ENCODE data around the gene PAX9.

DNA sequence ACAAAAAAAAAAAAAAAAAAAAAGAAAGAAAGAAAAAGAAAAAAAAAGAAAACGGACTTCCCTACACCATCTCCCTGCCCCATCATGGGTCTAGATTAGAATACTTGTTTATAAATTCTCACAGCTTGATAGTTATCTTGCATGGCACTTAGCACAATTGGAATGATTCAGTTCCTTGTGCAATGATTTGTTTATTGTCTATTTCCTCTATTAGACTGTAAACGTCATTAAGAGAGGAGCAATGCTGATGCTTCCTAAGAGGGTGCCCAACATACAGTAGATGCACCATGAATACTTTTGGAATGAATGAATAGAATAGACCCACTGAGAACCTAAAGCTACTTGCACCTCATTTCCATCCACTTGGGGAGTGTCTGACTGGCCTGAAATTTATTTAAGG lies 40.8 kb downstream of the PAX9 start:
- TF ChIP-seq, protein P1, sequence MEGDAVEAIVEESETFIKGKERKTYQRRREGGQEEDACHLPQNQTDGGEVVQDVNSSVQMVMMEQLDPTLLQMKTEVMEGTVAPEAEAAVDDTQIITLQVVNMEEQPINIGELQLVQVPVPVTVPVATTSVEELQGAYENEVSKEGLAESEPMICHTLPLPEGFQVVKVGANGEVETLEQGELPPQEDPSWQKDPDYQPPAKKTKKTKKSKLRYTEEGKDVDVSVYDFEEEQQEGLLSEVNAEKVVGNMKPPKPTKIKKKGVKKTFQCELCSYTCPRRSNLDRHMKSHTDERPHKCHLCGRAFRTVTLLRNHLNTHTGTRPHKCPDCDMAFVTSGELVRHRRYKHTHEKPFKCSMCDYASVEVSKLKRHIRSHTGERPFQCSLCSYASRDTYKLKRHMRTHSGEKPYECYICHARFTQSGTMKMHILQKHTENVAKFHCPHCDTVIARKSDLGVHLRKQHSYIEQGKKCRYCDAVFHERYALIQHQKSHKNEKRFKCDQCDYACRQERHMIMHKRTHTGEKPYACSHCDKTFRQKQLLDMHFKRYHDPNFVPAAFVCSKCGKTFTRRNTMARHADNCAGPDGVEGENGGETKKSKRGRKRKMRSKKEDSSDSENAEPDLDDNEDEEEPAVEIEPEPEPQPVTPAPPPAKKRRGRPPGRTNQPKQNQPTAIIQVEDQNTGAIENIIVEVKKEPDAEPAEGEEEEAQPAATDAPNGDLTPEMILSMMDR (IDR thresholded peaks at IDR 0.05; ENCODE audit: insufficient read depth, low read depth, low read length), result no peak
- TF ChIP-seq EZH2 (IDR thresholded peaks at IDR 0.05; ENCODE audit: insufficient read depth, low read length), result no peak
